Adrenal gland (tissue), 12 donors: ENCODE results near the gene RNF187. TPM values are rescaled to one million over a fixed set of nuclear protein-coding genes. Genes with fewer than 3 reads are reported as not detected.
A peak's percentile ranks its signal among the peaks of the same experiment; 100 is the strongest.

ENCODE experiments used
- DNase-seq, 7 donors: peaks; one replicate each; pipeline ENCODE4 v3.0.0-alpha.2; 2019 to 2020
- H3K27ac ChIP-seq, 5 donors: fragments of 200-600 bp; sonication (generic) in 4 of 5; 1 replicate in 3 of 5; 2 replicates in 2 of 5; pipeline versions ENCODE4 v1.5.1 to v1.8.0; 2016 to 2020; ENCODE audit warnings: mild to moderate bottlenecking in 1 of 5
- H3K27me3 ChIP-seq: fragments of 200-600 bp; 2 replicates; pipeline ENCODE4 v1.8.0; 2021
- H3K36me3 ChIP-seq, 2 donors: fragments of 200-600 bp; replicated peaks in 1 of 2; 1 replicate in 1 of 2; 2 replicates in 1 of 2; pipeline versions ENCODE4 v1.5.1 to v1.8.0; 2018 to 2022
- H3K4me1 ChIP-seq, 2 donors: fragments of 200-600 bp; replicated peaks in 1 of 2; 1 replicate in 1 of 2; 2 replicates in 1 of 2; pipeline versions ENCODE4 v1.5.1 to v1.8.0; 2018 to 2021
- H3K4me3 ChIP-seq, 4 donors: fragments of 200-600 bp; sonication (generic) in 3 of 4; one replicate each; pipeline ENCODE4 v1.5.1; 2016 to 2018
- H3K9me3 ChIP-seq, 3 donors: fragments of 200-600 bp; sonication (generic) in 1 of 3; replicated peaks in 1 of 3; 1 replicate in 2 of 3; 2 replicates in 1 of 3; pipeline versions ENCODE4 v1.5.1 to v1.8.0; 2016 to 2021
- POLR2A ChIP-seq, 2 donors: fragments of 450-650 bp; IDR thresholded peaks; one replicate each; pipeline ENCODE4 v1.6.1; 2017; ENCODE audit warnings: antibody characterized with exemption in 2 of 2, mild to moderate bottlenecking in 2 of 2, moderate library complexity in 1 of 2
- WGBS, 4 donors: extraction: QIAGEN DNeasy Blood & Tissue Kit in 2 of 4; methylation state at CpG; one replicate each; pipeline versions ENCODE4 v1.1.5 to v1.1.7; 2013 to 2017; 5-methylcytosine and 5-hydroxymethylcytosine counted together
- intact Hi-C, 2 donors: fragments of 100-400 bp; cut with DNase I; formaldehyde crosslinking; loops; one replicate each; pipeline versions ENCODE4 v1.14.1 to v1.15.0; 2022 to 2023
- polyA plus RNA-seq, 3 donors: library from polyadenylated mRNA; stranded (reverse); fragments of 200-250 nt in 2 of 3; fragments of 350-450 nt in 1 of 3; fragmentation: Illumina TruSeq in 1 of 3; extraction: RNeasy Lipid Tissue Mini Kit (QIAGEN cat#74804) in 1 of 3; gene quantifications; one replicate each; pipeline ENCODE4 v1.2.3, GENCODE V29; 2013 to 2014
- total RNA-seq, 9 donors: library from RNA; depleted of rRNA in 4 of 9; stranded (reverse); fragments of >200 nt in 4 of 9; fragments of 120-200 nt in 1 of 9; fragmentation: NEBNext Ultra II Directional in 1 of 9; extraction: Animal tissue kit (Norgen Biotek cat#: 25700) in 1 of 9; gene quantifications; one replicate each; pipeline versions ENCODE4 v1.1.0 to v1.2.4, GENCODE V29; 2013 to 2023
- TF ChIP-seq, protein P1 (sequence below), 6 experiments: fragments of 450-650 bp in 4 of 6; fragments of 200-600 bp in 2 of 6; sonication (generic) in 1 of 6; IDR thresholded peaks; 1 replicate in 5 of 6; 2 replicates in 1 of 6; pipeline versions ENCODE4 v1.5.1 to v1.8.0; 2016 to 2021; ENCODE audit warnings: antibody characterized with exemption in 6 of 6, mild to moderate bottlenecking in 2 of 6, moderate library complexity in 1 of 6
- donor health status: healthy with polysubstance abuse.
- donor health status: Bipolar disorder and iron deficiency.
- donor health status: DM: yes; HTN: yes; CAD: no.
- donor health status: DM: no; HTN: no; CAD: no.
- donor health status: DM: no; HTN: no; CAD: no.
- donor health status: DM: yes; HTN: yes; CAD: no.

RNF187 gene
- total and polyA plus RNA-seq, 12 donors, result 21.9 to 306 (median 149) TPM

DNA sequence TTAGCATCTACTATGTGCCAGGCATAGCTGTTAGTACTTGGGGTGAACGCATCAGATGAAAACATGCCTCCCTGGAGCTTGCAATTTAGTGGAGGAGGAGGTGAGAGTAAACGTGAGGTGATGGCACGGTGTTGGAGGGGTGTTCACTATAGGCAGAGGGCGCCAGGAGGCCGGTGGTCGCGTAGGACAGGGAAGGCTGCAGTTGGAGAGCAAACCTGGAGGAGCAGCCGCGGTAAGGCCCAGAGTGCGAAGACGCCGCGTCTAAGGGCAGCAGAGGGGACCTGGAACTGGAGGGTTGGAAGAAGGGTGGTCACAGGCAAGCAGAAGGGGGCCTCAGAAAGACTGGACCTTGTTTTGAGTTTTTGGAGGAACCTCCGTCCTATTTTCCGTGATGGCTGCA lies 40.3 kb upstream of the RNF187 start:
- 50 to 76% (median 59%) methylated on average over 15 of the region's 15 CpGs for WGBS, 4 donors
- Histone ChIP-seq H3K4me3 (no peak overlapping the region), H3K36me3 (no peaks in the 10 kb centered on the region), H3K4me1 (no peaks in the 10 kb centered on the region), H3K27me3 (peaks cover 5% of the 10 kb centered on the region), H3K27ac (no peak overlapping the region), H3K9me3 (no peaks in the 10 kb centered on the region)
- TF ChIP-seq, protein P1, sequence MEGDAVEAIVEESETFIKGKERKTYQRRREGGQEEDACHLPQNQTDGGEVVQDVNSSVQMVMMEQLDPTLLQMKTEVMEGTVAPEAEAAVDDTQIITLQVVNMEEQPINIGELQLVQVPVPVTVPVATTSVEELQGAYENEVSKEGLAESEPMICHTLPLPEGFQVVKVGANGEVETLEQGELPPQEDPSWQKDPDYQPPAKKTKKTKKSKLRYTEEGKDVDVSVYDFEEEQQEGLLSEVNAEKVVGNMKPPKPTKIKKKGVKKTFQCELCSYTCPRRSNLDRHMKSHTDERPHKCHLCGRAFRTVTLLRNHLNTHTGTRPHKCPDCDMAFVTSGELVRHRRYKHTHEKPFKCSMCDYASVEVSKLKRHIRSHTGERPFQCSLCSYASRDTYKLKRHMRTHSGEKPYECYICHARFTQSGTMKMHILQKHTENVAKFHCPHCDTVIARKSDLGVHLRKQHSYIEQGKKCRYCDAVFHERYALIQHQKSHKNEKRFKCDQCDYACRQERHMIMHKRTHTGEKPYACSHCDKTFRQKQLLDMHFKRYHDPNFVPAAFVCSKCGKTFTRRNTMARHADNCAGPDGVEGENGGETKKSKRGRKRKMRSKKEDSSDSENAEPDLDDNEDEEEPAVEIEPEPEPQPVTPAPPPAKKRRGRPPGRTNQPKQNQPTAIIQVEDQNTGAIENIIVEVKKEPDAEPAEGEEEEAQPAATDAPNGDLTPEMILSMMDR (IDR thresholded peaks at IDR 0.05), result no peak
- TF ChIP-seq POLR2A (IDR thresholded peaks at IDR 0.05), result no peak
- intact Hi-C loops, result loop anchor here in 1 of 2 donors (5.0 kb wide), 1 partner anchor 60 kb away; no protein-coding TSS in a partner anchor
- no peak for DNase-seq

DNA sequence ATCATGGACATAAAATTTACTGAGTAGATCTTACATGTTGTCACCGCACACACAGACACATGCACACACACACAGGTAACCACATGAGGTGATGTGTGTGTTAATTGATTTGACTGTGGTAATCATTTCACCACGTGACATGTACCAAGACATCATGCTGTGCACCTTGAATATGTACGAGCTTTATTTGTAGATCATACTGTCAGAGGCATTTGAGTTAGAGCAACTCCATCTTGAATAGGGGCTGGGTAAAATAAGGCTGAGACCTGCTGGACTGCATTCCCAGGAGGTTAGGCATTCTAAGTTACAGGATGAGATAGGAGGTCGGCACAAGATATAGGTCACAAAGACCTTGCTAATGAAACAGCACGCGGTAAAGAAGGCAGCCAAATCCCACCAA lies 38.8 kb upstream of the RNF187 start:
- Histone ChIP-seq H3K4me3 (no peak overlapping the region), H3K9me3 (no peaks in the 10 kb centered on the region), H3K4me1 (no peaks in the 10 kb centered on the region), H3K36me3 (no peaks in the 10 kb centered on the region), H3K27ac (no peak overlapping the region), H3K27me3 (peaks cover 5% of the 10 kb centered on the region)
- TF ChIP-seq, protein P1 (IDR thresholded peaks at IDR 0.05), result no peak
- no peak for TF ChIP-seq POLR2A (IDR thresholded peaks at IDR 0.05)
- no peak for DNase-seq
- intact Hi-C loops, result loop anchor here in 1 of 2 donors (5.0 kb wide), 1 partner anchor 61 kb away; no protein-coding TSS in a partner anchor
- whole genome bisulfite sequencing, 4 donors, result 80 to 89% (median 85%) methylated on average over 6 of the region's 6 CpGs

DNA sequence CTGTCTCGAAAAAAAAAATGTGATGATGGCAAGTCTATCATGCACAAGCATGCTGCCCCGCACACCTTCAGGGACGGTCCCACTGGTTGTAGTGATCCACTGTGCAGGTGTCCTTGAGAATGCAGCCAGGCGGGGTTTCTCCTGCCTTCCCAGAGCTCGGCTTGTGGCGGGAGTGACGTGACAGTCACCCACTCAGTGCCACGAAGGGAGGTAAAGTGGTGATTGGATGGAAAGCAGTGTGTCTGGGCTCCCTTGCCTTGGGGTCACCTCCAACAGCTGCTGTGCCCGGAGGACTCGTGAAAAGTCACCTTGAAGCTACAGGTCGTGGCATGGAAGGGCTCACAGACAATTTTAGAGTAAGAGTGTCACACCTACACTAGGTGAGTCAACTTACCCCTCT lies 37.0 kb upstream of the RNF187 start:
- no peak for DNase-seq
- H3K4me3 ChIP-seq, result no peak overlapping the region
- H3K27me3 ChIP-seq, result peaks cover under 1% of the 10 kb centered on the region
- H3K4me1 ChIP-seq, result peaks cover 0 to 9% of the 10 kb centered on the region in 2 donors
- H3K27ac ChIP-seq, result no peak overlapping the region
- TF ChIP-seq POLR2A (IDR thresholded peaks at IDR 0.05), result no peak
- TF ChIP-seq, protein P1 (IDR thresholded peaks at IDR 0.05), result no peak
- no peaks in the 10 kb centered on the region for H3K36me3 ChIP-seq
- intact Hi-C loops, result no loop called here
- 63 to 84% (median 82%) methylated on average over 9 to 11 of the region's 11 CpGs for WGBS, 4 donors
- no peaks in the 10 kb centered on the region for H3K9me3 ChIP-seq

DNA sequence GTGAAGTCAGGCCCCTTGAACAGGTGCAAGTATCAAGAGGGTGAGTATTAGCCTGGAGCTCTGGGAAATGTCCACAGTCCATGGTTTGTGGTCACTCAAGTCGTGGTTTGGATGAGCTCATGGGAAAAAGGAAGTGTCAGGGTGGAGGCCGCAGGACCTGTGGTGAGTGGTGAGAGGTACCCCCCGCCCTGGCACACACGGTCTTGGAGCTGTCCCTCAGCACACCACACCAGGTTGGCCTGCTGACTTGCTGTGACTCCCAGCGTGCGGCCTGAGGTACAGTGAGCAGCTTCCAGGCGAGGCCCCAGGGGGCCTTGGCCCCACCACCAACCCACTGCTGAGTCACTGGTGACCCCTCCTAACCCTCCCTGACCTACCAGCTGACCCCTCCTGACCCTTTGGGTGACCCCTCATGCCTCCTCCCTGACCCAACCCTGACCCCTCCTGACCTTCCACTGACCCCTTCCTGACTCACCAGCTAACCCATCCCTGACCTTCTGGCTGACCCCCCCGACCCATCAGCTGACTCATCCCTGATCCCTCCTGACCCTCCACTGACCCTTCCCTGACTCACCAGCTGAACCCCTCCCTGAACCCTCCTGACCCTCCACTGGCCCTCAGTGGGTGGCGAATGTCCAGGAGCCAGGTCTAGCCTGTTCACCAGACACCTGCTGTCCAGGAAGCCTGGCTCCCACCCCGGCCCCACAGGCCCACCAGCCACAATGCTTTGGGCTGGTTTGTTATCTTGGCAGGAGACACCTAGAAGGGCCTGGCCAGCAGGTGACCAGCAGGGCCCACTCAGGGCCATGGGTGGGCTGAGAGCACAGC lies 34.8 kb upstream of the RNF187 start:
- Histone ChIP-seq H3K9me3 (no peaks in the 10 kb centered on the region), H3K27ac (no peak overlapping the region), H3K36me3 (no peaks in the 10 kb centered on the region), H3K4me3 (no peak overlapping the region), H3K4me1 (peaks cover 14 to 28% of the 10 kb centered on the region in 2 donors), H3K27me3 (no peaks in the 10 kb centered on the region)
- peak in 4 of 7 donors; percentile 20 to 63 (median 22) for DNase-seq
- intact Hi-C loops, result no loop called here
- TF ChIP-seq POLR2A (IDR thresholded peaks at IDR 0.05), result no peak
- TF ChIP-seq, protein P1 (IDR thresholded peaks at IDR 0.05), result no peak
- 72 to 82% (median 74%) methylated on average over 8 to 10 of the region's 10 CpGs for WGBS, 4 donors
